ENCODE results near the gene EME2. TPM values are rescaled to one million over a fixed set of nuclear protein-coding genes. Genes with fewer than 3 reads are reported as not detected.

EME2 gene
- total and polyA plus RNA-seq, 2 of the 13 experiments (the other 11 are each of a cell fraction or from before 2014, with no cell fraction given) = 4.4 to 7.6 TPM

DNA sequence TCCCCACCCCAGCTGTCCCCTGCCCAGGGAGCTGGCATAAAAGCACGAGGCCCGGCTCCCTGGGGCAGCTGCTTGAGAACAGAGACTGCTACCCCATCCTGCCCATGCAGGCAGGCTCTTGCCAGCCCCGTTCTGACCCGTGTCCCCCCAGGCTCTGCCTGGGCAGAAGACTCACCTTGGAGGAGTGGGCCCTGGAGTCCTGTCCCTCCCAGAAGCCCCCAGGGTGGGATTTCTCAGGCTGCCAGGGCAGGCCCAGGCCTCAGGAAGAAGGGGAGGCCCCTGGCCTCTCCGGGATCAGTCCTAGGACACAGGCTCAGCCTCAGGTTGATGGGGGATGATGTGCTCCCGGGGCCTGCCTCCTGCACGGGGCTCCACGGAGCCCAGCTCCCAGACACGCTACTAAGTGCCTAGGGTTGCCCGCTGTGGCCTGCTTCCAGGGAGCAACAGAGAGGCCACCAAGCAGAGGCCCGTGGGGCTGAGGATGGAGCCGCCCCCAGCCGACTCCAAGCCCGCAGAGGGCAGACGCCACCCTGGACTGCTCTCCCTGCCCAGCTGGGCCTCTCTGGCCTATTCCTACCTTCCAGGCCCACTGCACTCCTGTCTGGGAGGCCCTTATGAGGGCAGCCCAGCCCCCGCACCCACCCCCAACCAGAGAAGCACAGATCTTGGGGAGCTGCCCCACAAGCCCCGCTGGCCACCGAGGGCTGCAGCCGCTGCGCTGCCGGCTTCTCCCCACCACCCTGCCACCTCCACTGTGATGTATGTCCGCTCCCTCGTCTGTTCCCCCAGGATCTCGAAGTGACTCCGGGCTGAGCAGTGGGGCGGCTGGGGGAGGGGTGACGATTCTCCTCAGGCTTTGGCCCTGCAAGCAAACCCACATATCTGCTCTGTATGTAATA, 3.0 kb upstream of the EME2 start (continued):
- TF ChIP-seq NONO (IDR thresholded peaks at IDR 0.05) = no peak
- peak; percentile 36; the same call in 1 of the 2 replicates for TF ChIP-seq NONO (CRISPR knock-in tag; conservative IDR thresholded peaks at IDR 0.05)
- no peak for TF ChIP-seq REPIN1 (CRISPR knock-in tag; IDR thresholded peaks at IDR 0.05; ENCODE audit: borderline replicate concordance, low read depth)
- 0 out of 2 replicates have a peak, but pooled peaks have one; percentile 17 for TF ChIP-seq ZNF839 (CRISPR knock-in tag; IDR thresholded peaks at IDR 0.05; ENCODE audit: borderline replicate concordance)
- no peak; the same call in 1 of the 2 replicates for TF ChIP-seq ZFX (CRISPR knock-in tag; IDR thresholded peaks at IDR 0.05; ENCODE audit: low read depth)
- peak; percentile 67 for TF ChIP-seq AGO1 (IDR thresholded peaks at IDR 0.05; ENCODE audit: low read depth, low read length, poor library complexity, severe bottlenecking)
- TF ChIP-seq ZFP36L1 (CRISPR knock-in tag; IDR thresholded peaks at IDR 0.05) = no peak
- no peak for TF ChIP-seq MED8 (CRISPR knock-in tag; IDR thresholded peaks at IDR 0.05; ENCODE audit: insufficient replicate concordance)
- TF ChIP-seq SP5 (CRISPR knock-in tag; IDR thresholded peaks at IDR 0.05; ENCODE audit: borderline replicate concordance, low read depth) = no peak
- no peak for TF ChIP-seq ZNF616 (CRISPR knock-in tag; IDR thresholded peaks at IDR 0.05; ENCODE audit: low read depth)
- TF ChIP-seq ZNF225 (CRISPR knock-in tag; IDR thresholded peaks at IDR 0.05) = no peak
- no peak for TF ChIP-seq ZEB1 (IDR thresholded peaks at IDR 0.05; ENCODE audit: insufficient replicate concordance, low read depth)
- no peak for TF ChIP-seq KLF15 (CRISPR knock-in tag; IDR thresholded peaks at IDR 0.05; ENCODE audit: borderline replicate concordance)
- no peak for TF ChIP-seq ZFY (CRISPR knock-in tag; IDR thresholded peaks at IDR 0.05)
- no peak for TF ChIP-seq ZKSCAN8 (CRISPR knock-in tag; IDR thresholded peaks at IDR 0.05; ENCODE audit: borderline replicate concordance)
- no peak for TF ChIP-seq KMT2B (CRISPR knock-in tag; IDR thresholded peaks at IDR 0.05)
- TF ChIP-seq NR1H2 (CRISPR knock-in tag; IDR thresholded peaks at IDR 0.05; ENCODE audit: borderline replicate concordance, low read depth) = no peak
- TF ChIP-seq TOPORS (CRISPR knock-in tag; IDR thresholded peaks at IDR 0.05) = no peak
- no peak for TF ChIP-seq NFKBIZ (CRISPR knock-in tag; IDR thresholded peaks at IDR 0.05)
- TF ChIP-seq HNRNPLL (IDR thresholded peaks at IDR 0.05; ENCODE audit: low read depth, low read length, poor library complexity, severe bottlenecking) = no peak
- TF ChIP-seq RFX3 (CRISPR knock-in tag; IDR thresholded peaks at IDR 0.05) = no peak
- no peak for TF ChIP-seq TP53 (CRISPR knock-in tag; conservative IDR thresholded peaks at IDR 0.05)
- TF ChIP-seq POLR2G (IDR thresholded peaks at IDR 0.05; ENCODE audit: low read depth, low read length) = peak; percentile 45; the same call in 1 of the 2 replicates
- no peak for TF ChIP-seq ZNF282 (IDR thresholded peaks at IDR 0.05; ENCODE audit: partially characterized antibody)
- peak; percentile 43; the same call in 1 of the 2 replicates for TF ChIP-seq RBFOX2 (IDR thresholded peaks at IDR 0.05; ENCODE audit: low read depth, low read length)
- TF ChIP-seq ZNF720 (CRISPR knock-in tag; IDR thresholded peaks at IDR 0.05) = no peak
- no peak for TF ChIP-seq ATAD3A (CRISPR knock-in tag; IDR thresholded peaks at IDR 0.05)
- no peak for TF ChIP-seq NR2F6 (IDR thresholded peaks at IDR 0.05)
- TF ChIP-seq NR2F6 (CRISPR knock-in tag; IDR thresholded peaks at IDR 0.05) = no peak
- no peak for TF ChIP-seq ZNF430 (CRISPR knock-in tag; IDR thresholded peaks at IDR 0.05)
- TF ChIP-seq FOXO1 (CRISPR knock-in tag; IDR thresholded peaks at IDR 0.05) = no peak
- no peak for TF ChIP-seq ATRX (CRISPR knock-in tag; IDR thresholded peaks at IDR 0.05; ENCODE audit: borderline replicate concordance)
- TF ChIP-seq GFI1 (CRISPR knock-in tag; IDR thresholded peaks at IDR 0.05; ENCODE audit: borderline replicate concordance) = no peak
- peak; percentile 94 for TF ChIP-seq AGO2 (optimal IDR thresholded peaks at IDR 0.05; ENCODE audit: low read depth, low read length)
- no peak for TF ChIP-seq ZNF552 (CRISPR knock-in tag; IDR thresholded peaks at IDR 0.05; ENCODE audit: borderline replicate concordance)

Data from HepG2 (cell line).